CD4-positive, alpha-beta T cell treated with Interferon gamma for 1 hour (primary cell): ENCODE data around the gene OFD1.
A peak's percentile ranks its signal among the peaks of the same experiment; 100 is the strongest.
"Not testable (repeated sequence)": the region's sequence is repeated elsewhere in the genome, so short reads cannot be mapped to it uniquely, and the experiment has no call there.

Source experiments
- DNase-seq: peaks from one replicate; pipeline ENCODE4 v3.0.0-alpha.2; 2020

The OFD1 gene

DNA sequence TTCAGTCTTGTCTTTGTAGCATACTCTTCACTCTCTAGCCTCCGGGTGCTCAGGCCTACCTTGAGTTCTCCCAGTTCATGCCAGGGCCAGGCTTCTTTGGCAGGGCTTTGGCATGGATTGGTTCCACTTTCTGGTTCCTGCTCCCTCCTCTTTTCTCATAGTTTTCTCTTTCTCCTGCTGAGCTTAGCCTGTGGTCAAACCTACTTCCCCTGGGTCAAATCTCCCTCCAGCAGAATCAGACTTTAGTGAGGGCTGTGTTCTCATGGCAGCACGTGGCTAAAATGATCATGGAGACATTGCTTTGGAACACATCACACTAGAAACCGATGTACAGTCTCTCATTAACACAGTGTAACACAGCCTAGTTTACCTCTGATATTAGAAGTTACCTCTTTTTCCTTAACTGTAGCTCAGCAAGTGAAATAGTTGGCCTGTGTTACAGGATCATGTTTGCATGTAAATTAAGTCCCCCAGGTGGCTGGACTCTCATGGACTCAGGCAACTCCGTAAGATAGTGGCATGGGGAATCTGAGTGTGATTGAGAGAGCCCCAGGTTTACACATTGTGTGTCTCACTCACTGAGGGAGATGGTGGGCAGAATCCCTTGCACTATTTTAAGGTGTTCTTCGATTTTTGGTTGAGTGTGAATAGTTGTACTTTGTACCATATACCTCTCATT, 32.3 kb upstream of the OFD1 start:
- no peak for DNase-seq

DNA sequence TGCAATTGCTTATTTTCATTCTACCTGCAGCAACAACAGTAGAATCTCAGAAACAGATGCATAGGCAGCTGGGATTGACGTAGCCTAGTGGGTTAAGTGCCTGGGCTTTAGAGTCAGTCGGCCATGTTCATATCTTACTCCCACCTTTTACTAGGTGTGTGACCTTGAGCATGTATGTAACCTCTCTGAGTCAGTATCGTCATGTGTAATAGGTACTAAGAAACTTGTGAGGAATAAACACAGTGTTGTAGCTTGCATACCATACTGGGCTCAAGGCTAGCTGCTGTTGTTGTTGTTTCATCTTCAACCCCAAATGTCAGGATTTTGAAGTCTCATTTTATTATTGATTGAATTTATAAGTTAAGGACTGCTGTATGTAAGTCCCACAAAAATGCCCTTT, 31.4 kb upstream of the OFD1 start:
- no peak for DNase-seq

DNA sequence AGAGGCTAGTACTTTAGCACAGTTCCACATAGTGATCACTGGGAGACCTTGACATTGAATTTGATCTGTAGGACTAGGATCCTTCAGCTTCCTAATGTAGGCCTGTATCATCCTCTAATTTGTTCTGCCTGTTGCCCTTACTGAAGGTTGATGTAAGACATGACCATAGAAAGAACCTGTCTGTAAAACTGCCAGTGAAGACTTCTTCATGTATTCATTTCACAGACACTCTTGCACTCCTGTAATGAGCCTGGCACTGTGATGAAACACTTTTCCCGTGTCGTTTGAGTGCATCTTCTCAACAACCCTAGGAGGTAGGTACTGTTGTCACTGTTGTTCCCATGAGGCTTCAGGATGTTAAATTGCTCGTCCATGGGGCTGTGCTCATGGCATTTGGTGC, 31.0 kb upstream of the OFD1 start:
- DNase-seq, result no peak

DNA sequence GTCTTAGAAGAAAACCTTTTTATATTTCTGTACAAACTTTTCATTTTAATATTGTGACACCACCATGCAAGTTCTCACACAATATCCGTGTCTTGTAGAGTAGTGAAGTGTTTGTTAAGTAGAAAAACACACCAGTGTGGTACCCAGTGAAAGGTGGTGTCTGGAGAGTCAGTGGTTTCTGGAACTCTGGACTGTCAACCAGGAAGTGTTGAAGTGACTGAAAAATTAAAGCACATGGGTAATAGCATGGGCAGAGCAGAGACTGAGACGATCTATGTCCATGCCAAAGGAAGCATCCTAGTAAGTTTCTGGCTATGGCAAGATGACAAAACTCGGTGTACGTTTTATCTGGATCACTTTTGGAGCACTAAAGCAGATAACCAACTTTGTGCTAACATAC, 23.4 kb upstream of the OFD1 start:
- no peak for DNase-seq

DNA sequence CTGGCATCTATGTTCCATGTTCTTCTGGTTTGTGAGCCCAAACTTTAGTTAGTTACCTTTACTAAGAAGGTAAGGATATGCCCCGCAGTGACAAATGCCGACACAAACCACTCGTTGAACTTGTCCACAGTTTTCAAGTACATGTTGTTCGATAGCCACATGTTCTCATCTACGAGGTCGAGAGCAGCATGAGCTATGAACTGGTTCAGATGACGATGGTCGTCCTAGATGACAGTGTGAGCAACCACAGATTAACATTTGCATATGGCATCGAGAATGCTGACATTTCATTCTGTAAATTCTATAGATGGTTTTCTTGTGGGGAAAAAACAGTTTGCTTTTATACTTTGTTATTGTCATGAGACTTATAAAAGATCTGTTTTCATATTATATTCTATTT, 18.1 kb upstream of the OFD1 start:
- no peak for DNase-seq

DNA sequence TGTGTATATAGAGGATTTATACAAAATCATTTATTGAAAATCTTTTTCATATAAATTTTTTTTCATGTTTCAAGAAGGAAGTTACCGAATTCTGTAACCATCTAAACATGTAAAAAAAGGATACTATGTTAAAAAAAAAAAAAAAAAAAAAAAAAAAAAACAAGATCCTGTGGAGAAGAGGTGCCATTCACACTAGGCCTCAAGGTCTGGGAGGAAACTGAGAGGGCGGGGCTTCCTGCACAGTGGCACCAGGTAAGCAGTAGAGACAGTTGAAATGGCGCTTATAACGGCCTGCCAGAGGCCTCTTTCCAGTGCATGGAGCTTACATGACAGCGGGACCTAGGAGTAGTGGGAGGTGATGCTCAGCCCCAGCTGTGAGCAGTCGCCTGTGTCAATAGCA, 17.6 kb upstream of the OFD1 start:
- DNase-seq, result peak; percentile 59

DNA sequence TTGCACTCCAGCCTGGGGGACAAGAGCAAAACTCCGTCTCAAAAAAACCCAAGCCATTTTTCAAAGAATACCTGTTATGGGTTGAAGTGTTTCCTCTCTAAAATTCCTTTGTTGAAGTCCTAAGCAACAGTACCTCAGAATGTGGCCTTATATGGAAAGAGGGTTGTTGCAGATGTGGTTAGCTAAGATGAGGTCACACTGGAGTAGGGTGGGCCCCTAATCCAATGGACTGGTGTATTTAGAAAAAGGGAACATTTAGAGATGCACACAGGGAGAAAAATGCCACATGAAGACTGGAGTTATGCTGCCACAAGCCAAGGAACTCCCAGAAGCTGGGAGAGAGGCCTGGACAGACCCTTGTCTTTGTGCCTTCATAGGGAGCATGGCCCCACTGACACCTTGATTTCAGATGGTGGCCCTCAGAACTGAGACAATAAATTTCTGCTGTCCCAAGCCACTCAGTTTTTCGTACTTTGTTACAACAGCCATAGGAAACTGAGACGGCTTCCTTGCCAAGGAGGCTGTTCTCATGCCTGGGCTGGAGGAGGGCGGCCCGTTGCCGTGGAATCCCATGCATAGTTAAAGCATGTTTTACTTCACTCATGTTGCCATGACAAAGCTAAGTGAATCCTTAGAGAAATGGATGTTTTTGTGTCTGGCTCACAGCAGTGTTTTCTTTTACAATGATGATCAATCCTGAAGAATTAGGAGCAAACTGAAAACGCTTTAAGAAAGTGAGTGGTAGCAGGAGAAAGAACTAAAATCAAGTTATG, 16.7 kb upstream of the OFD1 start:
- no peak for DNase-seq

DNA sequence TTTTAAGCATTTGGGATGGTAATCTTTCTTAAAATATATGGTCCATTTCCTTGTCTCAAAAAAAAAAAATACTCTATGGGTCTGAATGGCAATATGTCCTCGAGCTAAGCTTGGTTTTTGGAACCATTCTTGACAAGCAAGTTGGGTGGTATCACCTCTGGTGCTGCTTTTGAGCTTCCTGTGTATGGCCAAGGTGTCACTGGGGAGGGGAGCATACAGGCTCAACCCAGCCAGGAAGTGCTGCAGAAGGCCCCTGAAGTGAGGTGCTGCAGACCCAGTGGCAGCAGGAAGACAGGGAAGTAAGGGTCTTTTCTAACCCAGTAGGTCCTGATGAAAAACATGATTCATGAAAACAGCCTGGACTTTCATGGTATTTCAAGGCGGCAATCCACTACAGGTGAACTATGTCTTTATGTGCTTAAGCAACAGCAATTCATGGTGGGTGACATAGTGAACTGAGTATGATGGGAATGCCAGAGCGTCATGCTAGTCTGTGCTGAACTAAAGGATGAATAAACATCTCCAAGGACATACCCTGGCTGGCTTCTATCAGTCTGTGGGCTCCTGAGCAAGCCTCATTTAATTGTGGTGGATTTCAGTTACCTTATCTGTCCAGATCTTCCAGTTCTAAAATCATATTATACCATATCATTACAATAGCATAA, 15.2 kb upstream of the OFD1 start:
- DNase-seq, result peak; percentile 34

DNA sequence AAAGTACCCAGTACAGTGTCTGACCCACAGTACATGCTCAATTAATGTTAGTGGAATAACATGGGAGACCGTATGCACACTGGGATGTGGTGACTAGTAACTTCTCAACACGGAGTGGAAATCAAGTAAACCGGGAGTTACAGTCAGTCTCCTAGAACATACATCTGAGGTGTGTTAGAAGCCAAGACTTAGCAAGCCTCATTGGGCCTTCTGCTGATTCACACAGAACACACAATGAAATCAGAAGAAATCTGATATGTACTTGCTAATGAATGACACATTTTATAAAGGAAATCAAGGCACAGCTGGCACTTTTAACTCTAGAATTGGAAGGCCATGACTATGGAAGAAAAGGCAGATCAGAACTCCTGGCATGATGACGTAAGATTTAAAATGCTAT, 13.2 kb upstream of the OFD1 start:
- DNase-seq, result no peak

DNA sequence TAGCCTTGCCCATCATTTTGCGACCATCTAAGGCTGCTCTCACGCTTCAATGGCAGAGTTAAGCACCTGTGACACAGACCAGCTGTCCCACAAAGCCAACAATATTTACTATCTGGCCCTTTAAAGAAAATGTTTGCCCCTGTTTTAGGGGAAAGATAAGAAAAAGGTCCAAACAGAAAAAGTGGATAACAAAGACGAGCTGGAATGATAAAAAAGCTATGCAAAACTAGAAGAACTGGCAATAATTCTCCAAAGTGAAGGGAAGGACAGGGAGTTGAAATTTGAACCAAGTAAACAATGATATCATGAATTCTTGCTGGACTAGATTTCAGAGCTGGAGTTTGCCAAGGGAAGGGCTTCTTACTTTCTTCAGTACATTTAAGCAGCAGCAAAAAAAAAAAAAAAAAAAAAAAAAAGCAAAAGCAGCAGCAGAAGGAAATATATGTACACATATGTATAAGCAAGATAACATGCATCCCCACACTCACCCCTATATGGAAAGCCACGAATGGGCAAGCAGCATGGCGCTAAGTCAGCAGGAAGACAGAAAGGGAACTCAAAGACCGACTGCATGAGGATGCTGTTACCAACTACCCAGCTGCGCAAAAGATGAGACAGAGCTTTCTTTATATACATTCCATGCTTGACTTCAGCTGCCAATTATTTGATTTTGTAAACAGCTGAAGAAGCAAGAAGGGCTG, 12.6 kb upstream of the OFD1 start:
- no peak for DNase-seq

DNA sequence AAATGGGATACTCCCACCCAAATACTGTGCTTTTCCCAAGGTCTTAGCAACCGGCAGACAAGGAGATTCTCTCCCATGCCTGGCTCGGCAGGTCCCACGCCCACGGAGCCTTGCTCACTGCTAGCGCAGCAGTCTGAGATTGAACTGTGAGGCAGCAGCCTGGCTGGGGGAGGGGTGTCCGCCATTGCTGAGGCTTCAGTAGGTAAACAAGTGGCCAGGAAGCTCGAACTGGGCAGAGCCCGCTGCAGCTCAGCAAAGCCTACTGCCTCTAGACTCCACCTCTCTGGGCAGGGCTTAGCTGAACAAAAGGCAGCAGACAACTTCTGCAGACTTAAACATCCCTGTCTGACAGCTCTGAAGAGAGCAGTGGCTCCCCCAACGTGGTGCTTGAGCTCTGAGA, 9.7 kb upstream of the OFD1 start:
- peak; percentile 58 for DNase-seq

DNA sequence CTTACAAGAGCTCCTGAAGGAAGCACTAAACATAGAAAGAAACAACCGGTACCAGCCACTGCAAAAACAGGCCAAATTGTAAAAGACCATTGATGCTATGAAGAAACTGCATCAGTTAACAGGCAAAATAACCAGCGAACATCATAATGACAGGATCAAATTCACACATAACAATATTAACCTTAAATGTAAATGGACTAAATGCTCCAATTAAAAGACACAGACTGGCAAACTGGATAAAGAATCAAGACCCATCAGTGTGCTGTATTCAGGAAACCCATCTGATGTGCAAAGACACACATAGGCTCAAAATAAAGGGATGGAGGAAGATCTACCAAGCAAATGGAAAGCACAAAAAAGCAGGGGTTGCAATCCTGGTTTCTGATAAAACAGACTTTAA, 8.0 kb upstream of the OFD1 start:
- DNase-seq, result not testable (repeated sequence)

DNA sequence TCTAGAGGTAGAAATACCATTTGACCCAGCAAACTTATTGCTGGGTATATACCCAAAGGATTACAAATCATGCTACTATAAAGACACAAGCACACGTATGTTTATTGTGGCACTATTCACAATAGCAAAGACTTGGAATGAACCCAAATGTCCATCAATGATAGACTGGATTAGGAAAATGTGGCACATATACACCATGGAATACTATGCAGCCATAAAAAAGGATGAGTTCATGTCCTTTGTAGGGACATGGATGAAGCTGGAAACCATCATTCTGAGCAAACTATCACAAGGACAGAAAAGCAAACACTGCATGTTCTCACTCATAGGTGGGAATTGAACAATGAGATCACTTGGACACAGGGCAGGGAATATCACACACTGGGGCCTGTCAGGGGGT, 4.0 kb upstream of the OFD1 start:
- DNase-seq, result not testable (repeated sequence)

DNA sequence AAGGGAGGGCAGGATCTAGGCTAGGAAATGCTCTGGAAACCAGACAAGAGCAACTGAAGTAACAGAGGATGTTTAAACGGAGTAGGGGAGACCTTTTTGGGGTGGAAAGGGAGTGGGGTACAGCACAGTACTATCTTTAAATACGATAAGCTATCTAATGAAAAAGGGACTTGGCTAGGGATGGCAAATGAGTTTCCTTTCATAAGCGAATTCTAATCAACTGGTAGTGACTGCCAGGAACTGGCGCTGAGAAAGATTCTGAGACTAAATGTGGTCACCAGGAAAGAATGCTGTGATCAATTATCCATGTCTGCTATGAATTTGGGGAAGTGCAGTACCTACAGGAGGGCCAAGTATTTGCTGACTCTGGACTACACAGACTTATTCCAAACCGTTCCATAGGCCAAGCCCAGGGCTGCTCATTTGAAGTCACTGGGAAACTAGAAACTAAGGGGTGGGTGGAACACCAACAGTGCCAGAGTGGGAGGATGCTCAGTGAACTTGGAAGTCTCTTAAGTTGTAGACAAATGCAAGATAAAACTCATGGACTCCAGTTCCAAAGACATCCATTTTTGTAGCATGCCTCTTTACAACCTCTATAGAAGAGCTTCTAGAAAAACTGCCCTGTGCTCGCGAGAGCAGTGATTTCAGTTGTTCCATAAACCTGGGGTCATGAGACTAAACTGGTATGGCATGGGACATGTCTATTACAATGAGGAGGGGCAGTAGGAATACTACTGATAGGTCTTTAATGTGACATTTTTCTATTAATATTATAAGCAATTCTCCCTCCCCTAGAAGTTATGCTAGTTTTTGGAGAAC, 2.1 kb upstream of the OFD1 start:
- DNase-seq, result no peak

DNA sequence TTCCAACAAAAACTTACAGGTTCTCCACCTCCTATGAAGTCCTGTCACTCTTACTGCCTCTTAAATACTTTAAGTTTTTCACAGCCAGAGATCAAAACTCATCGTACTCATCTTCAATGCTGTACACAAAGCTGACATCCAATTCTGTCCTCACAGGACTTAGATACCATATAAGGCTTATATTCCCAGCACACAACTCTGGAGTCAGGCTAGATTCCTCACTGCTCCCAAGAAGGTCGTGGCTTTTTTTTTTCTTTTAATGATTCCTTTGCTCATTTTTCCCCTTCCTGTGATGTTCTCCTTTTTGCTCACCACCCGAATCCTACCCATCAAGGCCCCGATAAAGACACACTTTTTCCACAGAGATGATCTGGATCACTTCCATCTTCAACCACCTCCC, 1.0 kb upstream of the OFD1 start:
- no peak for DNase-seq

DNA sequence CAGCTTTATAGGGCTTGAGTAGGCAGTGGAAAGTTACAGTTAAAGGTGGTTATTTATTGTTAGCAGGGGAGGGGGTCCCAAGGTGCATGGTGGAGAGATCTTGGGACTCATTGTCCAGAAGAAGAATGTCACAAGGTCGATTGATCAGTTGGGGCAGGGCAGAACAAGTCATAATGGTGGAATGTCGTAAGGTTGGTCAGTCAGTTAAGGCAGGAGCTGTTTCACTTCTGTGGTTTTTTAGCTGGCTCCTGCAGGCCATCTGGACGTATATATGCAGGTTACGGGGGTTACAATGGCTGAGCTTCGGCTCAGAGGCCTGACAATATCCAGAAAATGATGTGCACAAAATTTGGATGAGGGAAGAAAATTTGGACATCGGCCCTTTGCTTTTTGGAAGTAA, 7.1 kb downstream of the OFD1 start:
- no peak for DNase-seq

DNA sequence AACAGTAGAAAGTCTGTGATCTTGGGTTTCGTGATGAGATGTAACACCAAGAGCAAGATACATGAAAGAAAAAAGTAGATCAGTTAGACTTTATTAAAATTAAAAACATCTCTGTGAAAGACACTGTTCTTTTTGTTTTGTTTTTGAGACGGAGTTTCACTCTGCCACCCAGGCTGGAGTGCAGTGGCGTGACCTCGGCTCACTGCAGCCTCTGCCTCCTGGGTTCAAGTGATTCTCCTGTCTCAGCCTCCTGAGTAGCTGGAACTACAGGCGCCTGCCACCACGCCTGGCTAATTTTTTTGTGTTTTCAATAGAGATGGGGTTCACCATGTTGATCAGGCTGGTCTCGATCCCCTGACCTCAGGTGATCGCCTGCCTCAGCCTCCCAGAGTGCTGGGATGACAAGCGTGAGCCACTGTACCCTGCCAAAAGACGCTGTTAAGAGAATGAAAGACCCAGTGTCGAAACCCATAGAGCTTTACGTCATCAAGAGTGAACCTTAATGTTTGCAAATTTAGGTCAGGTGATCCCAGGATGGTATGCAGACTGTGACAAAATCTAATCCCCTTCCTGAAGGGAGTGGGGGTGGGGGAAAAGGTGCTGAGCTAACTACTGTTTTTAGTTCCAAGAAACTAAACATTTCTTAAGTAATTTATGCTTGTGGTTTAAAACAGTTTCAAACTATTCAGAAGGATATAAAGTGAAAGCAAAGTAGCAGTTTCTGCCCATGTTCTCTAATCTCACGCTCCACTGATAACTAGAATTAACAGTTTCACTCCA, 8.0 kb downstream of the OFD1 start:
- DNase-seq, result peak; percentile 62

DNA sequence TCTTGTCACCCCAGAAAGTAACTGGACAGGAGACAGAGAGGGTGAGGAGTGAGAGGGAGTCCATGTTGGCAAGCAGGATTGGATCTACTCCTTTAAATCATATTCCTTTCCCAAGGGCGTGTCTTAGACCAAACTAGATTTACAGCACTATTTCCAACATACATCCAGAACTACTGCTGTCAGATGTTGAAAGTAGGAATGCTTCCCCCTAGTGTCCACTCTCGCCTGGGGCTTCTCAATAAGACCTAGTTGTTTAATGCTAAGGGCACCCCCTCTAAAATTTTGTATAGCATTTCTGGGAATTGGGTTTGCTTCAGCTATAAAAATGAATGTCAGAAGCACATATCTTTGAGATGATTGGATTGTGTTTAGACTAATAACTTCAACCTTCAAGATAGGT, 13.3 kb downstream of the OFD1 start:
- peak; percentile 23 for DNase-seq

DNA sequence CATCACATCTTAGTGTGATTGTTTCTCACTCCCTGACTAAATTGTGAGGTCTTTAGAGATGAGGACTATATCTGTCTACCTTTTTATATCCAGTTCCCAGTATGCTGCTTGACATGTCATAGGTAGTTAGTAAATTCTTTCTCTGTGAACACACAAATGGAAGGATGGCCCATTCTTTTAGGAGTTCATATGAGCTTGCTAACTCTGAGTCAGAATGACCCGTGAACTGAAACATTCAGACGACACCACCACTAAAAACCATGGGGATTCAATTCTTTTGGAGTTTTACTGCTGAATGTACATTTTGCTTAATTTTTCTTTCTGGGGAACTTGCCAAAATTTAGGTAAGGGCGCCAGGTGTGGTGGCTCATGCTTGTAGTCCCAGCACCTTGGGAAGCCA, 13.9 kb downstream of the OFD1 start:
- no peak for DNase-seq

DNA sequence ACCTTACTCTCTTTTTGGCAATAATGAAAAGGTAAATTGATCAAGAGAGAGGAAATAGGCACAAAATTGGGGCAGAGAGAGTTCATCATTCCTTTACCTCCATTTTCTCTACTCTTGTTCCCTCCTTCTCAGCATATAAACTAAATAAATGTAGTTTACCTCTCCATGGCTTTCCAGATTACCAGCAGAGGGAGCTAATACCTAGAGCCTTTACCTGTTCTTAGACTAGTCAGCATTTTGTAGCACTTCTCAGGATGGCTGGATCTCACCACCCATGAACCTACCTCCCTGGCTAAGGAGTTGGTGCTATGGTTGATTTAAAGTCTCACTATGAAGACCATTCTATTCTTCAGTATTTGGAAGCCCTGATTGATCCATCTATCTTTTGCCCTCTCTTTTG, 15.7 kb downstream of the OFD1 start:
- DNase-seq, result no peak

DNA sequence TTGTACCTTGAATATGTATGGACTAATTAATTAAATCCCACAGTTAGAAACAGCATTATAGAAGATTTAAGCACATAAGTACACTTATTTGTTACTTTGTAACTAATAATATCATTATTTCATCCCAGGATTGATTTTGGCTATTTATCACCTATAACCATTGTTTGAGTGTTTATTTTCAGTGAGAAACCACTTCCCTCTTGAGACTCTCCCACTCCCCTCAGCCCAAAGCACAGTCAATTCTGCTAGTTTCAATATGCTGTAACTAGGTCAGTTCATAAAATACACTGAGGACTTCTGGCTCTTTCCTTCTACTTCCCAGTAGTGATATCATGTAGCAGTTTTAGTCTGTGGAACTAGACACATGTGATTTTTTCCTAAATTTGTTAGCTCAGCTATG, 16.3 kb downstream of the OFD1 start:
- no peak for DNase-seq

DNA sequence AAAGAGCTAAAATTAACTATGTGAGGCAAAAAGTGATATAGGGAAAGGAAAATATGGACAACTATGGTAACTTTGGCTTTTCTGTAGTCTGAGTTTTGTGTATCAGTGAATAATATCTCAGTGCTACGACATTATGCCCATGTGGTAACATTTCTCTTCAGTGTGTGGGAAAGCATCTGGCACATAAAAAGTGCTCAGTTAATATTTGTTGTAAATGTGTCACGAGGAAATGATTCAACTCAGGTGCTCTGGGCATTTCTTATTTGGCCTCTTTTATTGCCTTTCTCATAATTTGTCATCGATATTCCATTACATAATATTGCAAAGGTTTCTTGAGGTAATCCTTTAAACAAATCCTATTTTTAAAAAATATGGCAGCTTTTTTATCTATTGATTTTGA, 17.6 kb downstream of the OFD1 start:
- DNase-seq, result no peak
